Activated gamma-delta T cell (primary cell): ENCODE results near the gene ATG7.
"Not testable (repeated sequence)": the region's sequence is repeated elsewhere in the genome, so short reads cannot be mapped to it uniquely, and the experiment has no call there.

ENCODE experiments used
- DNase-seq: peaks from one replicate; lab custom pipeline; 2025; lab: John Stamatoyannopoulos, UW

Gene ATG7

DNA sequence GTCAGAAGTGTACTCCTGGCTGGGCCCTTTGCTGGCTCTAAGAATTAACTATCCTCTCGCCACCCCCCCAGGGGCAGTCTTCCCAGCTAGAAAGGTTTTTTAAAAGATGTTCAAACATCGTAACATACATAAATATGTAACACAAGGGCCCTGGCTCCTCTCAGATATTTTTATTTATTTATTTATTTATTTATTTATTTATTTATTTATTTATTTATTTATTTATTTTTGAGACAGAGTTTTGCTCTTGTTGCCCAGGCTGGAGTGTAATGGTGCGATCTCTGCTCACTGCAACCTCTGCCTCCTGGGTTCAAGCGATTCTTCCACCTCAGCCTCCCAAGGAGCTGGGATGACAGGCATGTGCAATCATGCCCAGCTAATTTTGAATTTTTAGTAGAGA lies 190.5 kb downstream of the ATG7 start:
- DNase-seq, result not testable (repeated sequence)

DNA sequence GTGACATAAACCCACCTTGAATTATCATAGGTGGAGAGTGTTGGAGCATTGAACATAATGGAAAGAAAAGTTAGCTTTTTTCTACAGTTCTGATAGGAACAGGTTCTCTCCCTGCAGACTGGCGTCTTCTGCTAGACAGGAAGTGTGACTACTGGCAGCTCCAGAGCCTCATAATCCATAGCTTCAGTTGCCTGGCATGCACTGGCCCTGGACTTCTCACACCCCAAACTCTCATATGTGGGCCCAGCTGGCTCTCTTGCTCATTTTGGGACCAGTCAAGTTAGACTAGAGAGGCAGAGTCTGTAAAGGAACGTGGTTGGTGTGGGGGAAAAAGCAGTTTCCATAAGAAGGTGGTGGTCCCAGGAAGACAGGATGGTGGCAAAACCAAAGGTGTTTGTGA lies 191.4 kb downstream of the ATG7 start:
- no peak for DNase-seq

DNA sequence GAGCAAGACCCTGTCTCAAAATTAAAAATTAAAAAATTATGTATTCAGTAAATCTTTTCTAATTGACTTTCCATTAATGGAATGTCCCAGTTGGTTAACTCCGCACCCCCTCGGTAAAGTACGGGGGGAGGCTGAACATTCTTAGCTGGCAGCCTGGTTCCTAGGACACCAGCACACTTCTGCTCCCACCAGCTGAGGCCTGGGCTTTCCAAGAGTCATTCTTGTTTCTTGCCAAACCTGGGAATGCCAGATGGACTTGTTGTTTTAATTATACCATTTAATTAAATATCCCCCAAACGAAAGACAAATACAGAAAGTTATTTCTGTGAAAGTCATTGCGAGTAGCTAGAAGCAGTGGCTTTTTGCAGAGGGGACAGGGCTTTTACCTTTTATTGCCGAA lies 192.2 kb downstream of the ATG7 start:
- DNase-seq, result no peak

GRCh38 chr3:11465744-11466616 lies 193.8 kb downstream of the ATG7 start:
- no peak for DNase-seq

- no peak for DNase-seq
Observed at GRCh38 chr3:11467875-11468274, 195.7 kb downstream of the ATG7 start.

DNA sequence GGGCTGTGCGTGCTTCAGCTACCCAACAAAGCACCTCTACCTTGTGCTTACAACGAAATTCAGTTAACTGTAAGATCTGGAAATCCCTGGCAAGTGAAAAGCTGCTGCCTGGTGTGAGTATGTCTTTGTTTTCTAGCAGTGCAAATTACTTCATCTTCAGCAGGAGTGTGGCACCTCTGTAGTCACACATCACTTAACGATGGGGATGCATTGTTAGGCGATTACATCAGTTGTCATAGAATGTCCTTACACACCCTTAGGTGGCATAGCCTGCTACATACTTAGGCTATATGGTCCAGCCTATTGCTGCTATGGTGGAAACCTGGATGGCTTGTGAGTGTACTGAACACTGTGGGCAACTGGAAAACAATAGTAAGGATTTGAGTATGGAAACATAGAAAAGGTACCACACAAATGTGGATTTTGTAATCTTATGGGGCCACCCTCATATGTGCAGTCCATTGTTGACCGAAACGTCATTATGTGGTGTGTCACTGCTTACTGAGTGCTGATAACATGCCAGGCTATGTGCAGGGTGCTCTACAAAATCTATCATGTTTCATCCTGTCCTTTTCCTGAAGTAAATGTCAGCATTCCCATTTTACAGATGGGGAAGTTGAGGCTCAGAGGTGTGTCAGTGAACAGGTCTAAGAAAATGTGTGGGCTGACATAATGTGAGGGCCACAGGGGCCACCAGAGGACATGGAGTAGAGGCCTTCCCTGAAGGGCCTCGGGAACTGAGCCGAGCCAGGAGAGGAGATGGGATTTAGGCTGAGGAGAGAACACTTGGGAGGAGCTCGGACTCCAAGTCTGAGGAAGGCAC lies 198.0 kb downstream of the ATG7 start:
- no peak for DNase-seq

GRCh38 chr3:11475324-11475723 lies 203.1 kb downstream of the ATG7 start:
- DNase-seq, result no peak

- DNase-seq, result no peak
Observed at GRCh38 chr3:11476735-11477144, 204.5 kb downstream of the ATG7 start.

DNA sequence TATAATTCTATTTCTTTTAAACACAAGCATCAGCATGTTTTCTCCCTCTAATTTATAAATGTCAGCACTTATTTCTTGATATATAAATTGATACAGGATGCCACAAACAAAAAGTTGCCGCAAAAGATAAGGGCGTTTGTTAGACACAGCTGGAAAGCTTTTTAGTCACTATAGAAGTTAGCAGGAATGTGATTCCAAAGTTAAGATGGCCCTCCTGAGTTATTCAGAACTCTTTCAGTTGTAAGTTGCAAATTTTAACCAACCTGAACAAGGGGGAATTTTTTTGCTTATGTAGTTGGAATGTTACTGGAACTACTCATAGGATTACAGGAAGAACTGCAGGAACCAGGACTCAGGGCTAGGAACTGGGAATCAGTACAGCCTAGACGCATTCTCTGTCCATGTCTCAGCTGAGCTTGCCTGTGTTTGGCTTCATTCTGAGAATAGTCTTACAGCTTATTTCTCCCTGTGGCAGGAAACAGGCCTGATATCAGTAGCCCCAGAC lies 205.3 kb downstream of the ATG7 start:
- DNase-seq, result no peak

- no peak for DNase-seq
Observed at GRCh38 chr3:11478167-11478566, 206.0 kb downstream of the ATG7 start.

DNA sequence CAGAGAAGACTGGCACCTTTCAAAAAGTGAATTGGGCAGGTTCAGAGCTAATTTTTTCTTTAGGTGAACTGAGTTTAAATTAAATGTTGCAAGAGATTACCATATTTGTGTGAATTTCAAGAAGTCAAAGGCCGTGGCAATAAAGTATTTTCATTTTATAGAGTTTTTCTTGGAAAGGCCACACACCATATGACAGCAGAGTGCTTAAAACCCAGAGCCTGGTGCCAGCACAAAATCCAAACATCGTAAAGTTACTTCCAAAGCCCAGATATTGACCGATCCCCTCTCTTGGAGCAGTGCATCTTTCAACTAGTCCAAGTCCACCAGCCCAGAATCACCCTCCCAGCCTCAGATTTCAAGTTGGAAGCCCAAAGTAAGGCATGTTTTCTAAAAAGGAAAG lies 207.0 kb downstream of the ATG7 start:
- no peak for DNase-seq

- DNase-seq, result no peak
Observed at GRCh38 chr3:11480663-11481298, 208.6 kb downstream of the ATG7 start.

- DNase-seq, result no peak
Observed at GRCh38 chr3:11481556-11481955, 209.4 kb downstream of the ATG7 start.

GRCh38 chr3:11482021-11482420 lies 209.8 kb downstream of the ATG7 start:
- no peak for DNase-seq

- DNase-seq, result not testable (repeated sequence)
Observed at GRCh38 chr3:11488356-11488755, 216.2 kb downstream of the ATG7 start.

- no peak for DNase-seq
Observed at GRCh38 chr3:11494131-11494916, 222.1 kb downstream of the ATG7 start.

- DNase-seq, result no peak
Observed at GRCh38 chr3:11495948-11496557, 223.9 kb downstream of the ATG7 start.

DNA sequence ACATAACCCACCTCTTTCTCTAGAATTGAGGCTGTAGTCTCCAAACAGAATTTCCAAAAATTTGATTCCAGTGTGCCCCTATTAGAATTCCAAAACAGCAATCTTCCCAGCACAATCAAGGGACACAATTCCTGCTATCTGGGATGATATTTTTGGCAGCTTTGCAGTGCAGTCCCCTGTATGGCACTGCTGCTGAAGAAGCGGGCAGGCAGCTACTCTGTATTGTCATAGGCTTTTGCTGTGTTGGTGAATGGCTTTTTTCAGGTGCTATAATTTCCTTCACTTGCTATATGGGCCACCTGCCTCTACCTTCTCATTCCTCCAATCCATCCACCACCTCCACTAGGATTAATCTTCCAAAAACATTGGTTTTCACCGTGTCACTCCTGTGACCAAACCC lies 226.0 kb downstream of the ATG7 start:
- no peak for DNase-seq

DNA sequence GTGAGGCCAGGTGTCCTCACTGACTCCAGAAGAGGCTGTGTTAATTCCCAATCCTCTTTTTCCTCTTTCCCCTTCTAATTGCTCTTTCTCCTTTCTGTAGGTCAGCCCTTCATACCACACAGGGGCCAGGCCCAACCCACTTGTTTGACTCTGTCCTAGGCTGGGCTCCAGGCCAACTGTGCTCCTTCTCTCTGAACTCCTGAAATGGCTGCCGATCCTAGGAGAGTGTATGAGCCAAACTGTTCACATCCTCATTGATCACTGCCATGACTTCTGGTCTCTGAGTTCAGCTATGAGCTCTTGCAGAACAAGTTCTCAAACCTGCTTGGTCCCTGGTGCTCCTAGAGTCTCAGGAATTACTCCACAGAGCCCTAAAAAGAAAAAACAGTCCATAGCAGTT lies 226.4 kb downstream of the ATG7 start:
- DNase-seq, result no peak

DNA sequence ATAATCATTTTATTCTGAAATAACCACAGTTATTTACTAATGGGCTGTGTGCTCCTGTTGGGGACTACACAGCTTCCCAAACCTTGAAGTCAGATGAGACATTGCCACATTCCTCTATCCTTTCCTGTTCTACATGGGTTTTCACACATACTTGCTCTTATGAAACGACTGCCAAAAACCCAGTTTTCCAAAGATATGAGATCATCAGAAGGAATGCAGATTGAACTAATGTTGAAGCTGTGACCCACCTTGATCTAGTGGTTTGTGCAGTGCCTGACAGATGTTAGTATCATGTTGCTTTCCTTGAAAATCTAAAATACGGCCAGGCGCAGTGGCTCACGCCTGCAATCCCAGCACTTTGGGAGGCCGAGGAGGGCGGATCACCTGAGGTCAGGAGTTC lies 226.9 kb downstream of the ATG7 start:
- no peak for DNase-seq

- DNase-seq, result not testable (repeated sequence)
Observed at GRCh38 chr3:11502413-11502812, 230.2 kb downstream of the ATG7 start.
